VCaP (cell line): Measurements from ENCODE around the gene CCNE1.

Source experiments
- H3K27ac ChIP-seq: fragments of 450-650 bp; 2 replicates; pipeline ENCODE4 v1.5.1; 2017
- CTCF ChIP-seq: fragments of 450-650 bp; conservative IDR thresholded peaks from 2 replicates; pipeline ENCODE4 v1.5.1; 2017; ENCODE audit warnings: mild to moderate bottlenecking, moderate library complexity

CCNE1 gene

GRCh38 chr19:29850482-29850881 is 38.7 kb downstream of the CCNE1 start:
- no peak overlapping the region for H3K27ac ChIP-seq
- no peak for TF ChIP-seq CTCF

- H3K27ac ChIP-seq = no peak overlapping the region
- no peak for TF ChIP-seq CTCF
Measured at GRCh38 chr19:29851769-29852521, 40.2 kb downstream of the CCNE1 start.

- H3K27ac ChIP-seq = no peak overlapping the region
- TF ChIP-seq CTCF = no peak
Measured at GRCh38 chr19:29854033-29854432, 42.2 kb downstream of the CCNE1 start.

GRCh38 chr19:29855087-29855486 is 43.3 kb downstream of the CCNE1 start:
- H3K27ac ChIP-seq = no peak overlapping the region
- TF ChIP-seq CTCF = no peak

GRCh38 chr19:29855741-29856500 is 44.1 kb downstream of the CCNE1 start:
- no peak overlapping the region for H3K27ac ChIP-seq
- TF ChIP-seq CTCF = no peak

GRCh38 chr19:29858000-29858596 is 46.3 kb downstream of the CCNE1 start:
- TF ChIP-seq CTCF = peak; percentile 88
- no peak overlapping the region for H3K27ac ChIP-seq

- no peak for TF ChIP-seq CTCF
Measured at GRCh38 chr19:29858621-29859020, 46.8 kb downstream of the CCNE1 start.

More at GRCh38 chr19:29858621-29859020, 46.8 kb downstream of the CCNE1 start:
- H3K27ac ChIP-seq = no peak overlapping the region
